Mesothelial cell of epicardium (in vitro differentiated cells): ENCODE data around the gene TATDN2. TPM values are rescaled to one million over a fixed set of nuclear protein-coding genes. Genes with fewer than 3 reads are reported as not detected.

Experiments
- DNase-seq, 2 experiments: peaks; one replicate each; pipeline ENCODE4 v3.0.0; 2021; ENCODE audit warnings: low spot score in 2 of 2; ENCODE audit not compliant: unreplicated experiment in 2 of 2
- H3K27ac Mint-ChIP-seq: 2 replicates; pipeline ENCODE4 v1.8.0; 2021; ENCODE audit warnings: mixed read lengths
- H3K27me3 Mint-ChIP-seq: 2 replicates; pipeline ENCODE4 v1.8.0; 2021; ENCODE audit warnings: low read depth, mixed read lengths
- H3K36me3 Mint-ChIP-seq: 2 replicates; pipeline ENCODE4 v1.8.0; 2021; ENCODE audit warnings: mixed read lengths
- H3K4me1 Mint-ChIP-seq: 2 replicates; pipeline ENCODE4 v1.8.0; 2021; ENCODE audit warnings: mixed read lengths
- H3K4me3 Mint-ChIP-seq: 2 replicates; pipeline ENCODE4 v1.8.0; 2021; ENCODE audit warnings: mild to moderate bottlenecking, moderate library complexity, mixed read lengths
- H3K9me3 Mint-ChIP-seq: 2 replicates; pipeline ENCODE4 v1.8.0; 2021; ENCODE audit warnings: mixed read lengths
- total RNA-seq: library from RNA; stranded (reverse); gene quantifications from 3 replicates; pipeline ENCODE4 v1.2.1, GENCODE V29; 2021
- TF ChIP-seq, protein P1 (sequence below): fragments of 200-600 bp; sonication (generic); IDR thresholded peaks from one replicate; pipeline ENCODE4 v1.5.0; 2021; ENCODE audit warnings: antibody characterized with exemption; ENCODE audit not compliant: unreplicated experiment

The TATDN2 gene
- total RNA-seq, 1 donor from 2014 or later: 40.6 TPM

DNA sequence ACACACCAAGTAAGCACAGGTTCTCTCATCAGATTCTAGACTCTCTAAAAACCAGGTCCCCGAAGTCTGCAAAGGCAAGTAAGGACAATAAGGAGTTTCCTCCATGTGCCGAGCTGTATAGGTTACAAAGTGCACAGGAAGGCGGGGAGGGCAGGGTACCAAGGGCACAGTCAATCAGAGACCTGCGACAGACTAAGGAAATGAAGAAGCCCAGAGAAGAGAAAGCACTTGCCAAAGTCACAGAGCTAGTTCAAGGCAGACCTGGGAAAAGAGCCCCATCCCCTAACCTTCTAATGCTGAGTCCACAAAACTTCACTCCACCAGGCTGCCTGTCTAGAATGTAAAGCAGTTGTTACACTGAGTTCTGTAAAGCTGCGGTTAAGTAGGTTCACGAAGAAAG is 71.0 kb downstream of the TATDN2 start:
- TF ChIP-seq, protein P1, sequence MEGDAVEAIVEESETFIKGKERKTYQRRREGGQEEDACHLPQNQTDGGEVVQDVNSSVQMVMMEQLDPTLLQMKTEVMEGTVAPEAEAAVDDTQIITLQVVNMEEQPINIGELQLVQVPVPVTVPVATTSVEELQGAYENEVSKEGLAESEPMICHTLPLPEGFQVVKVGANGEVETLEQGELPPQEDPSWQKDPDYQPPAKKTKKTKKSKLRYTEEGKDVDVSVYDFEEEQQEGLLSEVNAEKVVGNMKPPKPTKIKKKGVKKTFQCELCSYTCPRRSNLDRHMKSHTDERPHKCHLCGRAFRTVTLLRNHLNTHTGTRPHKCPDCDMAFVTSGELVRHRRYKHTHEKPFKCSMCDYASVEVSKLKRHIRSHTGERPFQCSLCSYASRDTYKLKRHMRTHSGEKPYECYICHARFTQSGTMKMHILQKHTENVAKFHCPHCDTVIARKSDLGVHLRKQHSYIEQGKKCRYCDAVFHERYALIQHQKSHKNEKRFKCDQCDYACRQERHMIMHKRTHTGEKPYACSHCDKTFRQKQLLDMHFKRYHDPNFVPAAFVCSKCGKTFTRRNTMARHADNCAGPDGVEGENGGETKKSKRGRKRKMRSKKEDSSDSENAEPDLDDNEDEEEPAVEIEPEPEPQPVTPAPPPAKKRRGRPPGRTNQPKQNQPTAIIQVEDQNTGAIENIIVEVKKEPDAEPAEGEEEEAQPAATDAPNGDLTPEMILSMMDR: no peak
- DNase-seq: no peak
- H3K27me3 Mint-ChIP-seq: peaks cover 7% of the 10 kb centered on the region
- H3K4me1 Mint-ChIP-seq: peaks cover 13% of the 10 kb centered on the region
- H3K36me3 Mint-ChIP-seq: peaks cover 6% of the 10 kb centered on the region
- peak overlapping the region; percentile 70 for H3K4me3 Mint-ChIP-seq
- no peaks in the 10 kb centered on the region for H3K9me3 Mint-ChIP-seq
- H3K27ac Mint-ChIP-seq: peak overlapping the region; percentile 89

DNA sequence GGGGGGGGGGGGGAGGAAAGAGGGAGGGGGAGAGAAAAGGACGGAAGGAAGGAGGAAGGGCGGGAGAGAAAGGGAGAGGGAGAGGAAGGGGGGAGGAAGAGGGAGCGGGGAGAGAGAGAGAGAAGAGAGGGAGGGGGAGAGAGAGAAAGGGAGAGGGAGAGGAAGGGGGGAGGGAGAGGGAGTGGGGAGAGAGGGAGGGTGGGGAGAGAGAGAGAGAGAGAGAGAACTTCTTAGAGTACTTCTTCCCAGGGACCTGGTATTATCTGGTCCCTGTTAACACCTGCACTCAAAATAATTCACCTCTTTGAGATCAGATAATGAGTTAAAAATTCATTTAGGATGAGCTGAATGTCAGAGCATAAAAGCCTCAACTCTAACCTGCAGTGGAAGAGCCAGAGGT is 71.5 kb downstream of the TATDN2 start:
- peak overlapping the region; percentile 98 for H3K27ac Mint-ChIP-seq
- H3K36me3 Mint-ChIP-seq: peaks cover 6% of the 10 kb centered on the region
- no peaks in the 10 kb centered on the region for H3K9me3 Mint-ChIP-seq
- TF ChIP-seq, protein P1: no peak
- H3K4me1 Mint-ChIP-seq: peaks cover 13% of the 10 kb centered on the region
- peak overlapping the region; percentile 96 for H3K4me3 Mint-ChIP-seq
- DNase-seq: no peak
- H3K27me3 Mint-ChIP-seq: peaks cover 12% of the 10 kb centered on the region

DNA sequence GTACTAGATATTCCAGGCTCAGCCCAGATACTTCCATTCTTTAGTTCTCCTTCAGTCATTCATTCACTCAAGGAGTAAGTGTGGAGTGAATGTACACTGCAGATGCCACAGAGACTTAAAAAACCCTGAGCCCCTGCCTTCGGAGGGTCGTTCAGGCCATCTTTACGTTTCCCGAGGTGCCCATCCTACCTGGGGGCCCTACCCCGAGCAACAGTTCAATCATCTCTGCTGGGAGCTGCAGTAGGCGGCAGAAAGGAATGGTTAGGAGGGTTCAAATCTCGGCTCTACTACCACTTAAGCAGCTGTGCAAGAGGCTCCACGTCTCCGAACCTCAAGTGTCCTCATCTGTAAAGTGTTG is 72.0 kb downstream of the TATDN2 start:
- no peak for DNase-seq
- H3K4me3 Mint-ChIP-seq: peak overlapping the region; percentile 96
- H3K4me1 Mint-ChIP-seq: peaks cover 13% of the 10 kb centered on the region
- H3K36me3 Mint-ChIP-seq: peaks cover 6% of the 10 kb centered on the region
- TF ChIP-seq, protein P1: no peak
- peak overlapping the region; percentile 98 for H3K27ac Mint-ChIP-seq
- no peaks in the 10 kb centered on the region for H3K9me3 Mint-ChIP-seq
- H3K27me3 Mint-ChIP-seq: peaks cover 17% of the 10 kb centered on the region

DNA sequence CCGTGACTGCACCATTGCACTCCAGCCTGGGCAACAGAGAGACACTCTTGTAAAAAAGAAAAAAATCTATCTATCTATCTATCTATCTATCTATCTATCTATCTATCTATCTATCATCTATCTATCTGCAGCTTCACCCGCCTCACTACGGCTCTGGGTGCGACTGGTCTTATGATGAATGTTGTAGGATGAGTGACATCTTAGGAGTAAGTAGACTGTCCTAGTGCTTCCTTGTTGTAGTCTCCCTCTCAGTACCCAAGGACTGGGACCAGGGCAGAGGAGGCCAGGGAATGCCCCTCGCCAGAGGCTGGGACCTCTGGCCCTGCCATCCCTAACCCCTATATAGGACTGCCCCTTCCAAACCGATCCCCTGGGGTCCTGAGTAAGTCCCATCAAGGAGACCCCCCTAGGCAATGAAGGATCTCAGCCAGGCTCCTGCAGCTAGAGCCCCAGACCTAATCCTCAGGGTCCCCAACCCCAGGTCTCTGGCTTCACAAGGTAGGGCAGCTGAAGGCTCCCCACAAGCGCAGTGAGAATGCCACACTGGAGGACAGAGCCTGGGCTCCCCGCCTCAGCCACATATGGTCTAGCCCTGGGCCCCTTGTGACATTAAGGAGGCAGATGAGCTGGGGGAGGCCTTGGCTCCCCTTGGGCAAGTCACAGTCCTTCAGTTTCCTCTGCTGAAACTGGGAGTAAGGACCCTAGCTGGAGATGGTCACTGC is 73.5 kb downstream of the TATDN2 start:
- Mint-ChIP-seq H3K4me3 (peak overlapping the region; percentile 96), H3K36me3 (peaks cover 2% of the 10 kb centered on the region), H3K4me1 (peaks cover 13% of the 10 kb centered on the region), H3K27ac (peak overlapping the region; percentile 98), H3K9me3 (no peaks in the 10 kb centered on the region), H3K27me3 (peaks cover 32% of the 10 kb centered on the region)
- TF ChIP-seq, protein P1: no peak
- no peak for DNase-seq

DNA sequence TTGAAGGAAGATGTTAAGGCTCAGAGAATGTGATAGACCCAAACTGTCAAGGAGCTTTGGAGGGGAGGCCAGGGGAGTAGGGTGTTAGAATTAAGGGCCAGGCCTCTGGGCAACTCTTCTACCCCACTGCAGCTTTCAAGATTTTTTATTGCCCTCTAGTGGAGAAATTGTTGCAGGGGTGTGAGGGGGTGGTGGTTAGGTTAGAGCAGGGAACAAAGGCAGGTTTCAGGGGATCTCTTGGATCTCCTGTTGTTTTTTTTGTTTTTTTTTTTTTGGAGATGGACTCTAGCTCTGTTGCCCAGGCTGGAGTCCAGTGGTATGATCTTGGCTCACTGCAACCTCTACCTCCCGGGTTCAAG is 74.1 kb downstream of the TATDN2 start:
- Mint-ChIP-seq H3K9me3 (no peaks in the 10 kb centered on the region), H3K4me1 (peaks cover 13% of the 10 kb centered on the region), H3K27ac (no peak overlapping the region), H3K36me3 (no peaks in the 10 kb centered on the region), H3K27me3 (peaks cover 38% of the 10 kb centered on the region), H3K4me3 (no peak overlapping the region)
- no peak for DNase-seq
- TF ChIP-seq, protein P1: peak; percentile 16
